GM19043 (cell line): ENCODE measurements around the gene PHKA2.
"Not testable (repeated sequence)": the region's sequence is repeated elsewhere in the genome, so short reads cannot be mapped to it uniquely, and the experiment has no call there.

Source experiments
- ATAC-seq: cut with Tn5 transposase; IDR thresholded peaks from one replicate; pipeline ENCODE4 v1.9.1; 2021; ENCODE audit warnings: low read depth; ENCODE audit not compliant: unreplicated experiment

Gene PHKA2

DNA sequence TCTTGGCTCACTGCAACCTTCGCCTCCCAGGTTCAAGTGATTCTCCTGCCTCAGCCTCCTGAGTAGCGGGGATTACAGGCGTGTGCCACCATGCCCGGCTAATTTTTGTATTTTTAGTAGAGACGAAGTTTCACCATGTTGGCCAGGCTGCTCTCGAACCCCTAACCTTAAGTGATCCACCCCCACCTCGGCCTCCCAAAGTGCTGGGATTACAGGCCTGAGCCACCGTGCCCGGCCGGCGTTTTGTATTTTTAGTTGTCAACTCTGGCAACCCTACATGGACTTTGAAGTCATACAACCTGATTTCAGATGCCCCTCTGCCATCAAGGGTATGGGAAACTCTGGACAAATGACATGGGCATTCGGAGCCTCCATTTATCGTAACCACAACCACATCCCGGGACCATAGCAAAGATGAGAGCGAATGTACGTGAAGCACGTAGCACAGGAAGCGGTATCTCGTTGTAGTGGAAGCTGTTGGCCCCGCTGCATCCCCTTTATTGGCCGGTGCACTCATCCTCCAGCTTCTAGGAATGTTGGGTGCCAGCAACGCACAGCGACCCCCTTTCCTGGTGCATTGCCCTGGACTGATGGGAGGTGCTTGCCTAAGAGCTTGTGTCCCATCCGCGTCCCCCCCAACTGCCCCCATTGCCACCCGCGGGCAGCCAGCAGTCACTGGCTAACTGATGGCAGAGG, 109.2 kb downstream of the PHKA2 start:
- no peak for ATAC-seq

GRCh38 chrX:18873836-18874235, 110.1 kb downstream of the PHKA2 start:
- no peak for ATAC-seq

GRCh38 chrX:18873189-18873791, 110.6 kb downstream of the PHKA2 start:
- no peak for ATAC-seq

DNA sequence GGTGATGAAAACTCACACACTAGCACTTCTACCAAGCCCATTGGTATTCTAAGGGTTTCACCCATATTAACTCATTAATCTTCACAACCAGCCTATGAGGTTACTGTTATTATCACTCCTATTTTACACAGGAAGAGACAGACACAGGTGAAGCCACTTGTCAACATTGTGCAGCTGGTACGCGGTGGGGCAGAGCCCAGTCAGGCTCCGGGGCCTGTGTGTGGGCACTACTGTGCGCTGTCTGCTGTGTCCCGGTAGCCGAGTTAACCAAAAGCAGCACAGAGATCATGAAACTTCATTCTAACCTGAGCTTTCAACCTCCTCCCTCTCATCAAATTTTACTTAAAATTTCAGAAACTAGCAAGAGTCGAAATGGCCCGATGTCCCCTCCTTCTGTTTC, 111.3 kb downstream of the PHKA2 start:
- ATAC-seq = no peak

DNA sequence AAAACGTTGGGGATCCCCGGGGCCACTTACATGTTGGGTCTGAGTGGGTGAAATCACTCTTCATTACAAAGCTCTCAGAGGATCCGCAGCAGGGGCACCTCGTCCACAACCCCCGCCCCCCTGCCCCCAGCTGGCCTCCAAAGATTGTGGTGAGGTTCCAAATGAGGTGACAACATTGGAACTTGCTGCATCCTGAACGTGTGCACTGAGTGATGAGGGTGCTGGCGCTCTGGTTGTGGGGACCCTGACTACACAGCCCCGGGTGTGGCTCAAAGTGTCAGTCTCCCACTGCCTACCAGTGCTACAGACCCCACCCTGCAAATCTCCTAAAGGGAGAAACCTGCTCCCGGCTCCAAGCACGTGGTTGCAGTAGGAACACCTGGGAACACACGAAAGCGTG, 111.9 kb downstream of the PHKA2 start:
- ATAC-seq = no peak

DNA sequence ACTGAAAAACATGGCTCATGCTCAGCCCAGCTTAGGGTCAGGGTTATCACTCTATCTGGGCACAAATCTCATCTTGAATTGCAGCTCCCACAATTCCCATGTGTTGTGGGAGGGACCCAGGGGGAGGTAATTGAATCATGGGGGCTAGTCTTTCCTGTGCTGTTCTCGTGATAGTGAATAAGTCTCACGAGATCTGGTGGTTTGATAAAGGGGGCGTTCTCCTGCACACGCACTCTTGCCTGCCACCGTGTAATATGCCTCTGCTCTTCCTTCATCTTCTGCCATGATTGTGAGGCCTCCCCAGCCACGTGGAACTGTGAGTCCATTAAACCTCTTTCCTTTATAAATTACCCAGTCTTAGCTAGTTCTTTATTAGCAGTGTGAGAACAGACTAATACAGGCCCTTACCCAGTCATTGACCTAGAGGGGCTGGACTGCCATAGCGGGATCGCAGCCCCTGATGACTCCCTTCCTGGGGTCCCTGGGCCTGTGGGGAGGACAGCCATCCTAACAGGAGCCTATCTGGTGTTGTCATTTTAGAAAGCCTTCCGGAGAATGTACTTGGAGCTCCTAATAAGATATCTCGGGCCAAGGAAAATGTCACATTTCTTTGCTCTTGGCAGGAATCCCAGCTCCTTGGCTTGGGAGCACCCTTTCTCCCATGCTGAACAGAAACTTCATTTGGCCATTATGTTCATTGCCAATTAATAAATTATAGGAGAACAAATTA, 112.6 kb downstream of the PHKA2 start:
- no peak for ATAC-seq

DNA sequence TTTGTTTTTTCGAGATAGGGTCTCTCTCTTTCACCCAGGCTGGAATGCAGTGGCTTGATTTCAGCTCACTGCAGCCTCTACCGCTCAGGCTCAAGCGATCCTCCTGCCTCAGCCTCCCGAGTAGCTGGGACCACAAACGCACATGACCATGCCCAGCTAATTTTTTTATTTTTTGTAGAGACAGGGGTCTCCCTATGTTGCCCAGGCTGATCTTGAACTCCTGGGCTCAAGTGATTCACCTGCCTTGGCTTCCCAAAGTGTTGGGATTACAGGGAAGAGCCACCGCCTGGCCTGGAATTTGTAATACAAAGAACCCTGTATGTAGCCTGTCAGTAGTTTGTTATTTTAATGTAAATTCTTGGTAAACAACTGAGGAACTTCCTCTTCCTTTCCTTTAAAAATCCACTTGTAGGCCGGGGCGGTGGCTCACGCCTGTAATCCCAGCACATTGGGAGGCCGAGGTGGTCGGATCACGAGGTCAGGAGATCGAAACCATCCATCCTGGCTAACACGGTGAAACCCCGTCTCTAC, 119.5 kb downstream of the PHKA2 start:
- no peak for ATAC-seq

DNA sequence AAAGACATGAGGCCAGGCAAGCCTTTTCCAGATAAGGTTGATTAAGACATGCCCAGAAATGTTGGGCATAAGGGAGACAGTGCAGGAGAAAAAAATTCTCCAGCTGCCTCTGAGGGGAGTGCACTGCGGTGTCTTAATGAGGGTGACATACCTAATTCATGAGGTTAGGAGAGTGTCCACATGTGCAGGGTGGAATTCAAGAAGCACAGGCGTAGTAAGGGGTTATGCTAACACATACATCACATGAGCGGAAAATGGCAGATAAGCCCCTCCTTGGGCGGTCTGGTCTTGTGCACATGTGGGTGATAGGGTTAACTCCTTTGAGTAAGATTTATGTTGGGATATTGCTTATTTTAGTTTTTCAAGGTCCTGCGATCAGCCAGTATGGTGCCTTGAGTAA, 122.4 kb downstream of the PHKA2 start:
- ATAC-seq = no peak

GRCh38 chrX:18856645-18856997, 127.3 kb downstream of the PHKA2 start:
- ATAC-seq = no peak

GRCh38 chrX:18855919-18856644, 127.8 kb downstream of the PHKA2 start:
- peak; percentile 83 for ATAC-seq

GRCh38 chrX:18847901-18848300, 136.0 kb downstream of the PHKA2 start:
- not testable (repeated sequence) for ATAC-seq
